Measurements from ENCODE around the gene RGL3. TPM values are rescaled to one million over a fixed set of nuclear protein-coding genes. Genes with fewer than 3 reads are reported as not detected.

Gene RGL3
- total RNA-seq, 5 donors from 2014 or later (not counting 1 experiment from before 2014, with no cell fraction given) = 0.22 to 0.72 (median 0.50) TPM; not detected in 2

DNA sequence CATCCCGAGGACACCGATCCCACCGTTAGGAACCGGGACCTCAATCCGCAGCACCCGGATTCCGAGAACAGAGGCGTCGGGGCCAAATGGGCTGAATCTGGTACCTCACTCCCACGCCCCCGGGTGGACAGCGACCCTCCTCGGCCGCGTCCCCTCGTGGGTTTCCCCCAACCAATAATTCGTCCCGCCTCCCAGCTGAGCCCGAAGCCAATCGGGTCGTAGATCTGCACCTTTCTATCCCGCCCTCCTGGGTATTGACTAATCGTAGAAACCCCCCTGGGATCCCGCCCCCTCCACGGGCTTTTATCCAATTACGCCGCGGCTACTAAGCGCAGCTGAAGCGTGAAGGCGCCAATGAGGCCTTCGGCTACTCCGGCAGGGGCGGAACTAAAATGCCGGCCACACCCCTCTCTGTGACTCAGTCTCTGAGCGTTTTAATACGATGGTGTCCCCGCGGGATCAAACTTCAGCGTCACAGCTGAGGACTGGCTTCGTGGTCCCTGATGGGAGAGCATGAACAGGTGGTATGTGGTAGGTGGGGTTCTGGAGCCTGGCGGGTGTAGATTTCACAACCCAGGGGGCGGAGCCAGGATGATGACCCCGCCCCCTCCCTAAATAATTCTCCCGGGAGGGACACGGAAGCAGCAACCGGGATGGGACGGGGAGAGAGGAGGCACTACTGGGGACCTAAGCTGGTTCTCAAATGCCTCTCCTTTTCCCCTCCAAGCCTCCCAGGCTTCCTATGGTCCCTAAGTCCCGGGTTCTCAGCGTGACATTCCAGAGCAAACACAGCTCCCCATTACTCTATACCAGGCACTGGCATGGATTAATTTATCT lies 72.8 kb downstream of the RGL3 start, which contains the start of the genes CCDC159 and TMEM205:
TSS of gene CCDC159 (plus strand) at position 416 of the 837 bp plus-strand sequence. CDS start at position 504, 88 bp downstream.
TSS of gene TMEM205 (minus strand) at position 165 of the 837 bp plus-strand sequence. CDS start 649 bp downstream, outside the sequence.
- Mint-ChIP-seq H3K9me3 (peaks cover 3 to 5% (median 3%) of the 10 kb centered on the region in 3 donors), H3K27me3 (no peaks in the 10 kb centered on the region), H3K27ac (peak within 1 kb of the TSS; percentile 89 to 95), H3K4me1 (peaks cover 27 to 33% (median 28%) of the 10 kb centered on the region in 3 donors), H3K36me3 (peaks cover 12% of the 10 kb centered on the region), H3K4me3 (peak within 1 kb of the TSS; percentile 93 to 97 (median 97))
- H3K36me3 ChIP-seq (ENCODE audit: control insufficient read depth in 2 of 2, extremely low read depth in 1 of 2, insufficient read depth in 1 of 2, low read length in 1 of 2) = peaks cover 0 to 4% of the 10 kb centered on the region in 2 donors
- 0% methylated on average over 34 of the region's 50 CpGs for whole genome bisulfite sequencing (ENCODE audit: insufficient coverage)
- ATAC-seq (replicated peaks in 1 of 4) (peak; percentile 95 to 100 (median 99)), DNase-seq (peak; percentile 89 to 100 (median 99))
- peak within 1 kb of the TSS; percentile 82 for H3K27ac ChIP-seq (ENCODE audit: low read length)
- H3K4me3 ChIP-seq (ENCODE audit: control insufficient read depth in 1 of 2, extremely low read depth in 1 of 2, low read length in 1 of 2) = peak within 1 kb of the TSS; percentile 84 to 91
- ChIA-PET CTCF (interaction anchor here (0.5 to 2.0 kb wide), 5 partner anchors 29 to 1127 kb away, joined by 3 to 18 read pairs (median 4); partner anchors contain the start of gene SWSAP1 (in 1 of the 2)), POLR2A (interaction anchor here (0.6 to 1.6 kb wide), 7 partner anchors 24 to 1805 kb away, joined by 3 to 5 read pairs (median 3); partner anchors contain the start of gene SWSAP1 (in 2 of the 2))
- H3K4me1 ChIP-seq (ENCODE audit: control insufficient read depth in 1 of 2, extremely low read depth in 1 of 2, insufficient read depth in 2 of 2, low read length in 2 of 2) = peaks cover 4 to 27% of the 10 kb centered on the region in 2 experiments
- H3K9me3 ChIP-seq = no peaks in the 10 kb centered on the region
- H3K27me3 ChIP-seq (replicated peaks in 1 of 2; ENCODE audit: control insufficient read depth in 2 of 2, extremely low read depth in 1 of 2, insufficient read depth in 2 of 2, low read length in 1 of 2) = peaks cover 0 to 3% of the 10 kb centered on the region in 2 experiments

DNA sequence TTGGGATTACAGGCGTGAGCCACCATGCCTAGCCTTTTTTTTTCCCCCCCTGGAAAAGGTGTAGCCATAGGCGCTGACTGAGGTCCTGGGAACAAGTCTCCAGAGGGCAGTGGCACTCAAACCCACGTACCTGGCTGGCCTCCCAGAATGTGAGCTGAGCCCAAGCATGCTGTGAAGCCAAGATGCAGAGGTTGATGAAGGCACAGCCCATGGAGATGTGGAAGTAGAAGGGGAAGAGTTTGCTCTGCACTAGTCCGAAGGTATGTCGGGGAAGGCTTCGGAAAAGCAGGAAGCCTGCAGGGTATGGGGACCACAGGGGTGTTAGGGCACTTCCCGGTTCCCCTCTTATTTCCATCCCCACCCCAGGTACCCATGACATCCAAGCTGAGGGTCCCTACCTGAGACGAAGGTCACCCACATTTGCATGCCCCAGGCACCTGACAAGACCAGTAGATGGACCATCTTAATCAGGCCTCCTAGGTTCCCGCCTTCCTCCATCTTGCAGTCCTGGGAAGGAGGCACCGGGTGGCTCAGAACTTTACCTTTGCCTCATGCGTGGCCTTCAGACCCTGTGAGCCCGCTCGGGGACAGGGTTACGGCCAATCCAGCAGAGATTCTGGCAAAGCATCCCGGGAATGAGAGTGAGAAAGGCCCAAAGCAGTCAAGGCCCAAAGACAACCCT lies 73.9 kb downstream of the RGL3 start:
- H3K27me3 Mint-ChIP-seq = no peaks in the 10 kb centered on the region
- no peak for ATAC-seq (replicated peaks in 1 of 4)
- WGBS (ENCODE audit: insufficient coverage) = 81% methylated on average over 4 of the region's 15 CpGs
- no peak overlapping the region for H3K27ac ChIP-seq (ENCODE audit: low read length)
- H3K4me3 ChIP-seq (ENCODE audit: control insufficient read depth in 1 of 2, extremely low read depth in 1 of 2, low read length in 1 of 2) = peak overlapping the region; percentile 84 to 91
- CTCF ChIA-PET = interaction anchor here in 1 of 2 donors (0.5 to 2.0 kb wide), 3 partner anchors 30 to 38 kb away, joined by 4 to 18 read pairs (median 13); partner anchors contain the start of gene SWSAP1
- peaks cover 27 to 33% (median 28%) of the 10 kb centered on the region in 3 donors for H3K4me1 Mint-ChIP-seq
- H3K27ac Mint-ChIP-seq = peak overlapping the region; percentile 81 to 95
- H3K36me3 Mint-ChIP-seq = peaks cover 12% of the 10 kb centered on the region
- peaks cover 0 to 4% of the 10 kb centered on the region in 2 donors for H3K36me3 ChIP-seq (ENCODE audit: control insufficient read depth in 2 of 2, extremely low read depth in 1 of 2, insufficient read depth in 1 of 2, low read length in 1 of 2)
- peaks cover 4 to 27% of the 10 kb centered on the region in 2 experiments for H3K4me1 ChIP-seq (ENCODE audit: control insufficient read depth in 1 of 2, extremely low read depth in 1 of 2, insufficient read depth in 2 of 2, low read length in 2 of 2)
- H3K4me3 Mint-ChIP-seq = peak overlapping the region; percentile 93 to 97 (median 97)
- H3K9me3 Mint-ChIP-seq = peaks cover 3 to 5% (median 3%) of the 10 kb centered on the region in 3 donors
- POLR2A ChIA-PET = interaction anchor here in 1 of 2 donors (0.7 to 1.6 kb wide), 5 partner anchors 23 to 94 kb away, joined by 3 to 9 read pairs (median 3); partner anchors contain the start of gene SWSAP1
- no peak for DNase-seq
- no peaks in the 10 kb centered on the region for H3K9me3 ChIP-seq
- H3K27me3 ChIP-seq (replicated peaks in 1 of 2; ENCODE audit: control insufficient read depth in 2 of 2, extremely low read depth in 1 of 2, insufficient read depth in 2 of 2, low read length in 1 of 2) = peaks cover 0 to 3% of the 10 kb centered on the region in 2 experiments

Other genes with a start within 250 kb of the RGL3 start
- gene KANK2, start 221.8 kb downstream of the RGL3 start, total RNA-seq = 1 to 10 TPM in 3 of 5 donors, under 1 TPM in 2; 0.68 to 1.9 (median 1.2) TPM
- gene ANGPTL8, start 179.7 kb downstream of the RGL3 start, total RNA-seq = not detected
- 1 to 10 TPM in 3 of 5 donors, under 1 TPM in 2; 0.78 to 1.8 (median 1.0) TPM for gene DOCK6, start 156.8 kb downstream of the RGL3 start, total RNA-seq
- not detected for gene TSPAN16, start 123.2 kb downstream of the RGL3 start, total RNA-seq
- gene RAB3D, start 79.7 kb downstream of the RGL3 start, total RNA-seq = 1 to 10 TPM; 4.7 to 9.5 (median 8.8) TPM
- gene TMEM205, start 73.0 kb downstream of the RGL3 start, total RNA-seq = 10 to 100 TPM; 15.6 to 32.9 (median 27.0) TPM
- gene CCDC159, start 72.8 kb downstream of the RGL3 start, total RNA-seq = 10 to 100 TPM; 59.7 to 81.8 (median 69.6) TPM
- 10 to 100 TPM in 3 of 5 donors, 1 to 10 TPM in 2; 8.6 to 16.2 (median 10.7) TPM for gene PLPPR2, start 63.9 kb downstream of the RGL3 start, total RNA-seq
- 1 to 10 TPM; 1.6 to 5.5 (median 4.3) TPM for gene SWSAP1, start 44.6 kb downstream of the RGL3 start, total RNA-seq
- gene EPOR, start 35.0 kb downstream of the RGL3 start, total RNA-seq = 10 to 100 TPM in 1 of 5 donors, 1 to 10 TPM in 4; 5.9 to 11.0 (median 6.7) TPM
- under 1 TPM in 1 of 5 donors, not detected in 4; 0.20 TPM for gene ODAD3, start 15.8 kb upstream of the RGL3 start, total RNA-seq
- gene PRKCSH, start 16.3 kb upstream of the RGL3 start, total RNA-seq = 100 to 1,000 TPM; 248 to 382 (median 334) TPM
- under 1 TPM in 1 of 5 donors, not detected in 4; 0.47 TPM for gene ELAVL3, start 61.7 kb upstream of the RGL3 start, total RNA-seq
- gene ZNF653, start 86.5 kb upstream of the RGL3 start, total RNA-seq = 10 to 100 TPM; 12.7 to 24.8 (median 22.2) TPM
- 10 to 100 TPM; 28.8 to 52.0 (median 48.4) TPM for gene ECSIT, start 109.8 kb upstream of the RGL3 start, total RNA-seq
- under 1 TPM in 3 of 5 donors, not detected in 2; 0.26 to 0.96 (median 0.51) TPM for gene CNN1, start 119.5 kb upstream of the RGL3 start, total RNA-seq
- 10 to 100 TPM; 38.3 to 48.2 (median 46.6) TPM for gene ELOF1, start 139.9 kb upstream of the RGL3 start, total RNA-seq
- gene ACP5, start 158.3 kb upstream of the RGL3 start, total RNA-seq = 10 to 100 TPM; 16.2 to 29.8 (median 18.6) TPM
- gene ZNF627, start 178.2 kb upstream of the RGL3 start, total RNA-seq = 10 to 100 TPM in 3 of 5 donors, 1 to 10 TPM in 2; 5.6 to 11.9 (median 10.6) TPM

All from T-cell (primary cell).